ENCODE results near the gene EIF4A2.

- no peak for TF ChIP-seq FOXM1 (IDR thresholded peaks at IDR 0.05; ENCODE audit: low read depth)
- TF ChIP-seq, protein P1, sequence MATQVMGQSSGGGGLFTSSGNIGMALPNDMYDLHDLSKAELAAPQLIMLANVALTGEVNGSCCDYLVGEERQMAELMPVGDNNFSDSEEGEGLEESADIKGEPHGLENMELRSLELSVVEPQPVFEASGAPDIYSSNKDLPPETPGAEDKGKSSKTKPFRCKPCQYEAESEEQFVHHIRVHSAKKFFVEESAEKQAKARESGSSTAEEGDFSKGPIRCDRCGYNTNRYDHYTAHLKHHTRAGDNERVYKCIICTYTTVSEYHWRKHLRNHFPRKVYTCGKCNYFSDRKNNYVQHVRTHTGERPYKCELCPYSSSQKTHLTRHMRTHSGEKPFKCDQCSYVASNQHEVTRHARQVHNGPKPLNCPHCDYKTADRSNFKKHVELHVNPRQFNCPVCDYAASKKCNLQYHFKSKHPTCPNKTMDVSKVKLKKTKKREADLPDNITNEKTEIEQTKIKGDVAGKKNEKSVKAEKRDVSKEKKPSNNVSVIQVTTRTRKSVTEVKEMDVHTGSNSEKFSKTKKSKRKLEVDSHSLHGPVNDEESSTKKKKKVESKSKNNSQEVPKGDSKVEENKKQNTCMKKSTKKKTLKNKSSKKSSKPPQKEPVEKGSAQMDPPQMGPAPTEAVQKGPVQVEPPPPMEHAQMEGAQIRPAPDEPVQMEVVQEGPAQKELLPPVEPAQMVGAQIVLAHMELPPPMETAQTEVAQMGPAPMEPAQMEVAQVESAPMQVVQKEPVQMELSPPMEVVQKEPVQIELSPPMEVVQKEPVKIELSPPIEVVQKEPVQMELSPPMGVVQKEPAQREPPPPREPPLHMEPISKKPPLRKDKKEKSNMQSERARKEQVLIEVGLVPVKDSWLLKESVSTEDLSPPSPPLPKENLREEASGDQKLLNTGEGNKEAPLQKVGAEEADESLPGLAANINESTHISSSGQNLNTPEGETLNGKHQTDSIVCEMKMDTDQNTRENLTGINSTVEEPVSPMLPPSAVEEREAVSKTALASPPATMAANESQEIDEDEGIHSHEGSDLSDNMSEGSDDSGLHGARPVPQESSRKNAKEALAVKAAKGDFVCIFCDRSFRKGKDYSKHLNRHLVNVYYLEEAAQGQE (IDR thresholded peaks at IDR 0.05; ENCODE audit: low read depth, low read length) = no peak
- no peak for TF ChIP-seq CTCF (IDR thresholded peaks at IDR 0.05)
- TF ChIP-seq JUND (IDR thresholded peaks at IDR 0.05) = no peak
- TF ChIP-seq TAF1 (IDR thresholded peaks at IDR 0.05; ENCODE audit: borderline replicate concordance, low read depth, low read length) = no peak
- TF ChIP-seq RXRA (IDR thresholded peaks at IDR 0.05; ENCODE audit: borderline replicate concordance, low read depth) = no peak
Observed at GRCh38 chr3:186782542-186783057, 777 bp upstream of the EIF4A2 start.
